Stomach (tissue), 9 donors: ENCODE results near the gene MRPS31. TPM values are rescaled to one million over a fixed set of nuclear protein-coding genes. Genes with fewer than 3 reads are reported as not detected.

Experiments used
- DNase-seq, 2 donors: peaks; one replicate each; pipeline versions ENCODE4 v3.0.0 to v3.0.0-alpha.2; 2013 to 2019
- H3K27ac ChIP-seq, 5 donors: fragments of 200-600 bp in 4 of 5; sonication (generic) in 4 of 5; one replicate each; pipeline ENCODE4 v1.5.1; 2013 to 2019; ENCODE audit warnings: mild to moderate bottlenecking in 1 of 5, moderate library complexity in 1 of 5
- H3K27me3 ChIP-seq, 3 donors: fragments of 200-600 bp; sonication (generic); one replicate each; pipeline ENCODE4 v1.5.1; 2017 to 2019; ENCODE audit warnings: mixed run types in 1 of 3
- H3K36me3 ChIP-seq, 4 donors: fragments of 200-600 bp; sonication (generic); 1 replicate in 3 of 4; 2 replicates in 1 of 4; pipeline ENCODE4 v1.5.1; 2016 to 2019
- H3K4me1 ChIP-seq, 4 donors: fragments of 200-600 bp; sonication (generic); one replicate each; pipeline ENCODE4 v1.5.1; 2016 to 2019
- H3K4me3 ChIP-seq, 4 donors: fragments of 200-600 bp; sonication (generic) in 3 of 4; one replicate each; pipeline ENCODE4 v1.5.1; 2016 to 2019; ENCODE audit warnings: mild to moderate bottlenecking in 1 of 4
- H3K9me3 ChIP-seq, 4 donors: fragments of 200-600 bp; sonication (generic); one replicate each; pipeline ENCODE4 v1.5.1; 2016 to 2019
- CTCF ChIP-seq, 7 experiments: fragments of 450-650 bp in 4 of 7; fragments of 200-600 bp in 3 of 7; sonication (generic) in 3 of 7; IDR thresholded peaks; one replicate each; pipeline ENCODE4 v1.5.1; 2016 to 2019; ENCODE audit warnings: antibody characterized with exemption in 7 of 7, control low read depth in 2 of 7, mild to moderate bottlenecking in 1 of 7
- EP300 ChIP-seq: sonication (generic); formaldehyde crosslinking; IDR thresholded peaks from one replicate; pipeline ENCODE4 v1.6.1; 2017; ENCODE audit warnings: antibody characterized with exemption
- POLR2A ChIP-seq, 4 donors: fragments of 450-650 bp; IDR thresholded peaks; one replicate each; pipeline ENCODE4 v1.6.1; 2016; ENCODE audit warnings: antibody characterized with exemption in 4 of 4, control low read depth in 2 of 4, mild to moderate bottlenecking in 1 of 4, moderate library complexity in 1 of 4
- POLR2AphosphoS5 ChIP-seq, 3 donors: sonication (generic); formaldehyde crosslinking; IDR thresholded peaks; one replicate each; pipeline ENCODE4 v1.6.1; 2016; ENCODE audit warnings: antibody characterized with exemption in 3 of 3
- whole genome bisulfite sequencing, 5 donors: extraction: QIAGEN DNeasy Blood & Tissue Kit in 3 of 5; methylation state at CpG; one replicate each; pipeline versions ENCODE4 v1.1.5 to v1.1.7; 2013 to 2018; 5-methylcytosine and 5-hydroxymethylcytosine counted together
- intact Hi-C: fragments of 100-400 bp; cut with DNase I; formaldehyde crosslinking; loops from one replicate; pipeline ENCODE4 v1.15.1; 2023; ENCODE audit warnings: low total_unique reads
- polyA plus RNA-seq, 3 donors: library from polyadenylated mRNA; stranded (reverse); fragments of 200-250 nt; gene quantifications; one replicate each; pipeline ENCODE4 v1.2.3, GENCODE V29; 2013
- total RNA-seq, 5 donors: library from RNA; depleted of rRNA; stranded (reverse); fragments of >200 nt; gene quantifications; one replicate each; pipeline versions ENCODE4 v1.1.0 to v1.2.3, GENCODE V29; 2014 to 2016
- donor health status: healthy with polysubstance abuse.
- donor health status: Bipolar disorder and iron deficiency.
- donor health status: healthy.

The MRPS31 gene
- total and polyA plus RNA-seq, 8 donors = 6.2 to 43.8 (median 24.9) TPM

DNA sequence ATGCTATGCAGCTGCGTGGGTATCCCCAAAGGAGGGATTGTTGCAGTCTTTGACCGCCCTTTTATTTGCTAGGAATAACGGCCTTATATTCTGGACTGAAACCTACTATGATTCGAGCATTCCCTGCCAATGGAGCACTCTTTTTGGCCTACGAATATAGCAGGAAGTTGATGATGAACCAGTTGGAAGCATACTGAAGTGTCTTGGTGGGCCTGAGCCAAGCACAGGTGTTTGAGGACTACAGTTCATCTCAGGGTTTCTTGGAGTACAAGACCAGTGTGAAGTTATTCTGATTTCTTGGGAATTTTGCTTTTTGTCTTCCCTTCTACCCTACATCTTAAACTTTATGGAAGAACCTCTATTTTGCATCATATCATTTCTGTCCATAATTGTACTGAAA lies 38.5 kb upstream of the MRPS31 start:
- Histone ChIP-seq H3K27me3 (no peaks in the 10 kb centered on the region), H3K27ac (no peak overlapping the region), H3K36me3 (peaks cover 4 to 93% (median 83%) of the 10 kb centered on the region in 4 donors), H3K4me3 (no peak overlapping the region), H3K4me1 (peaks cover 0 to 16% (median 2%) of the 10 kb centered on the region in 4 donors), H3K9me3 (no peaks in the 10 kb centered on the region)
- no peak for DNase-seq
- intact Hi-C loops = no loop called here
- TF ChIP-seq POLR2AphosphoS5 (IDR thresholded peaks at IDR 0.05) (no peak), EP300 (no peak), CTCF (IDR thresholded peaks at IDR 0.05) (no peak), POLR2A (IDR thresholded peaks at IDR 0.05) (no peak)
- WGBS, 5 donors = 92 to 96% (median 94%) methylated on average over 5 of the region's 5 CpGs

GRCh38 chr13:40806241-40806640 lies 35.3 kb upstream of the MRPS31 start:
- no peak for DNase-seq
- Histone ChIP-seq H3K9me3 (no peaks in the 10 kb centered on the region), H3K27ac (no peak overlapping the region), H3K36me3 (peaks cover 0 to 68% (median 61%) of the 10 kb centered on the region in 4 donors), H3K27me3 (no peaks in the 10 kb centered on the region), H3K4me3 (no peak overlapping the region), H3K4me1 (peaks cover 9 to 25% (median 19%) of the 10 kb centered on the region in 4 donors)
- peak in 1 of 3 donors; percentile 3 for TF ChIP-seq POLR2AphosphoS5 (IDR thresholded peaks at IDR 0.05)
- TF ChIP-seq POLR2A (IDR thresholded peaks at IDR 0.05) = no peak
- WGBS, 5 donors = 30 to 55% (median 43%) methylated on average over 1 of the region's 1 CpG
- intact Hi-C loops = no loop called here

DNA sequence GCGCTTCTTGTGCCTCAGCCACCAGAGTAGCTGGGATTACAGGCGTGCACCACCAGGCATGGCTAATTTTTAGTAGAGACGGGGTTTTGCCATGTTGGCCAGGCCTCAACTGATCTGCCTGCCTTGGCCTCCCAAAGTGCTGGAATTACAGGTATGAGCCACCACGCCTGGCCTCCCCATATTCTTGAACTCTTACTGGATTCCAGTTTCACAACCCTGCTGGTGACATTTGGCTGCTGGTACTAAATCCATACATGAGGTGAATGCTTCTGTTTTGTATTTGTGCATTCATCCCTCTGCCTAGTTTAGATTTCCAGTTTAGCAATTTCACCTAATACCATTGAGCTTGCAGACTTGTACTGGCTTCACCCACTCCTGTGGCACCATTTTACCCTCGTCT lies 32.3 kb upstream of the MRPS31 start:
- DNase-seq = no peak
- intact Hi-C loops = no loop called here
- peaks cover 12 to 47% (median 36%) of the 10 kb centered on the region in 4 donors for H3K4me1 ChIP-seq
- H3K36me3 ChIP-seq = peaks cover 4 to 62% (median 55%) of the 10 kb centered on the region in 4 donors
- H3K27me3 ChIP-seq = no peaks in the 10 kb centered on the region
- TF ChIP-seq POLR2AphosphoS5 (IDR thresholded peaks at IDR 0.05) (no peak), EP300 (no peak), POLR2A (IDR thresholded peaks at IDR 0.05) (no peak), CTCF (IDR thresholded peaks at IDR 0.05) (no peak)
- WGBS, 5 donors = 94 to 99% (median 97%) methylated on average over 4 to 5 of the region's 5 CpGs
- peak overlapping the region in 2 of 5 donors; percentile 33 to 69 for H3K27ac ChIP-seq
- H3K9me3 ChIP-seq = no peaks in the 10 kb centered on the region
- H3K4me3 ChIP-seq = no peak overlapping the region

GRCh38 chr13:40801255-40802217 lies 30.5 kb upstream of the MRPS31 start:
- Histone ChIP-seq H3K36me3 (peaks cover 4 to 48% (median 46%) of the 10 kb centered on the region in 4 donors), H3K27ac (peak overlapping the region; percentile 44 to 91 (median 69)), H3K4me3 (no peak overlapping the region), H3K27me3 (no peaks in the 10 kb centered on the region), H3K9me3 (no peaks in the 10 kb centered on the region), H3K4me1 (peaks cover 12 to 47% (median 34%) of the 10 kb centered on the region in 4 donors)
- 36 to 59% (median 54%) methylated on average over 6 of the region's 6 CpGs for WGBS, 5 donors
- intact Hi-C loops = no loop called here
- DNase-seq = peak in 1 of 2 donors; percentile 44
- TF ChIP-seq POLR2AphosphoS5 (IDR thresholded peaks at IDR 0.05) (peak in 1 of 3 donors; percentile 6), EP300 (no peak)

- intact Hi-C loops = no loop called here
- Histone ChIP-seq H3K27ac (peak overlapping the region in 2 of 5 donors; percentile 69 to 74), H3K9me3 (no peaks in the 10 kb centered on the region), H3K4me3 (no peak overlapping the region), H3K4me1 (peaks cover 12 to 43% (median 33%) of the 10 kb centered on the region in 4 donors), H3K36me3 (peaks cover 4 to 50% (median 46%) of the 10 kb centered on the region in 4 donors), H3K27me3 (no peaks in the 10 kb centered on the region)
- no peak for TF ChIP-seq POLR2A (IDR thresholded peaks at IDR 0.05)
- TF ChIP-seq EP300 = no peak
- TF ChIP-seq CTCF (IDR thresholded peaks at IDR 0.05) = no peak
- TF ChIP-seq POLR2AphosphoS5 (IDR thresholded peaks at IDR 0.05) = no peak
- WGBS, 5 donors = 66 to 78% (median 72%) methylated on average over 5 of the region's 5 CpGs
- DNase-seq = no peak
Observed at GRCh38 chr13:40800559-40800958, 29.6 kb upstream of the MRPS31 start.
